NCI-H82 (cell line): ENCODE data around the gene PRKAR1B.

Experiments used
- DNase-seq: peaks from one replicate; lab custom pipeline; 2025; lab: John Stamatoyannopoulos, UW

PRKAR1B gene

GRCh38 chr7:569996-570800, 156.9 kb downstream of the PRKAR1B start:
- no peak for DNase-seq

GRCh38 chr7:569071-569855, 157.8 kb downstream of the PRKAR1B start:
- no peak for DNase-seq

GRCh38 chr7:568031-568951, 158.8 kb downstream of the PRKAR1B start:
- peak; percentile 12 for DNase-seq

- no peak for DNase-seq
Measured at GRCh38 chr7:567305-567883, 159.7 kb downstream of the PRKAR1B start.

GRCh38 chr7:566100-566499, 161.0 kb downstream of the PRKAR1B start:
- no peak for DNase-seq

GRCh38 chr7:564176-564865, 162.8 kb downstream of the PRKAR1B start:
- no peak for DNase-seq

- no peak for DNase-seq
Measured at GRCh38 chr7:563629-564170, 163.4 kb downstream of the PRKAR1B start.

GRCh38 chr7:562789-563628, 164.1 kb downstream of the PRKAR1B start:
- DNase-seq, result no peak

GRCh38 chr7:562374-562675, 164.8 kb downstream of the PRKAR1B start:
- no peak for DNase-seq

- no peak for DNase-seq
Measured at GRCh38 chr7:561631-562373, 165.3 kb downstream of the PRKAR1B start.

- no peak for DNase-seq
Measured at GRCh38 chr7:560966-561630, 166.0 kb downstream of the PRKAR1B start.

GRCh38 chr7:559396-559705, 167.7 kb downstream of the PRKAR1B start:
- DNase-seq, result no peak

- DNase-seq, result no peak
Measured at GRCh38 chr7:557558-557881, 169.6 kb downstream of the PRKAR1B start.

GRCh38 chr7:556837-557557, 170.1 kb downstream of the PRKAR1B start:
- DNase-seq, result no peak

- no peak for DNase-seq
Measured at GRCh38 chr7:556291-556826, 170.7 kb downstream of the PRKAR1B start.

- no peak for DNase-seq
Measured at GRCh38 chr7:555551-556160, 171.4 kb downstream of the PRKAR1B start.

GRCh38 chr7:553636-554111, 173.4 kb downstream of the PRKAR1B start:
- DNase-seq, result no peak
